Stimulated activated CD4-positive, alpha-beta T cell treated with anti-CD3 and anti-CD28 coated beads, Interleukin-12 subunit alpha, Interleukin-12 subunit beta, amount 100 ng/mL, for 4 hours (primary cell): ENCODE data around the gene EBNA1BP2.
"Not testable (repeated sequence)": the region's sequence is repeated elsewhere in the genome, so short reads cannot be mapped to it uniquely, and the experiment has no call there.

Experiments used
- DNase-seq: peaks from one replicate; pipeline ENCODE4 v3.0.0-alpha.2; 2020

Gene EBNA1BP2

GRCh38 chr1:43171312-43171875, 696 bp downstream of the EBNA1BP2 start:
- DNase-seq: no peak

DNA sequence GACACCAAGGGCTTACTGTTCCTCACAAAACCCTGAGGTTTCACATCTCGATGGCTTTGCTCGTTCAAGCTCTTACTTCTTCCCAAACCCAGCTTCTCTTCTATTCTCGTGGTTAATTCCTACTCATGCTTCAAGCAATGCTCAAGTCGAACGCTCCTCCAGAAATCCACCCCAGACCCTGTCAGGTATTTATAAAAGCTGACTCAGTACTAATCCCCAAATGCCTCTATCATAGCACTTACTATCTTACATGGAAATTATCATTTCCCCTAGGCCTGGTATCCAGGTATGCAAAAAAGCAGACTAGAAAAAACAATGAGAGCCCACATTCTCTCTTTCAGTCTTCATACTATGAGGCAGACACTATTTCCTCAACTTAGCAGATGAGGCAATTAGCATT, 6.3 kb downstream of the EBNA1BP2 start:
- DNase-seq: no peak

- no peak for DNase-seq
Observed at GRCh38 chr1:43165162-43165561, 6.9 kb downstream of the EBNA1BP2 start.

DNA sequence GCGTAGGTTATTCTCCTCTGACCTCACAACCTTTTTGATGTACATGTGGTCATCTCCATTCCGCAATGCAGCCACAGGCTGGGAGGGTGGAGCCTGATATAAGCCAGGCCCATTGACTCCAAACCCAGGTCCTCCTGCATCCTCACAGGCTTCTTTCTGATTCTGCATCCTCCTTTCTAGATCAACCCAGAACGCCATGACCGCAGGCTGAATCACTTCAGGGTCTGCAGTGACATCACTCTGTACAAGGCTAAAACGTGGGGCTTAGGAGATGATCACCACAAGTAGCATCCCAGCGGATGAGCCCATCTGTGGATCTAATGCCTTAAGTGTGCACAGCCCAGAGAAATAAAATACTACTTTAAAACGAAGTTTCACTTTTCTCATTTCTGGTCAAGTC, 16.1 kb downstream of the EBNA1BP2 start:
- no peak for DNase-seq

GRCh38 chr1:43153443-43153842, 18.6 kb downstream of the EBNA1BP2 start:
- no peak for DNase-seq

- DNase-seq: no peak
Observed at GRCh38 chr1:43152866-43153265, 19.2 kb downstream of the EBNA1BP2 start.

GRCh38 chr1:43149889-43150288, 22.2 kb downstream of the EBNA1BP2 start:
- no peak for DNase-seq

- peak; percentile 25 for DNase-seq
Observed at GRCh38 chr1:43147625-43148327, 24.3 kb downstream of the EBNA1BP2 start.

GRCh38 chr1:43144237-43144636, 27.9 kb downstream of the EBNA1BP2 start:
- no peak for DNase-seq

DNA sequence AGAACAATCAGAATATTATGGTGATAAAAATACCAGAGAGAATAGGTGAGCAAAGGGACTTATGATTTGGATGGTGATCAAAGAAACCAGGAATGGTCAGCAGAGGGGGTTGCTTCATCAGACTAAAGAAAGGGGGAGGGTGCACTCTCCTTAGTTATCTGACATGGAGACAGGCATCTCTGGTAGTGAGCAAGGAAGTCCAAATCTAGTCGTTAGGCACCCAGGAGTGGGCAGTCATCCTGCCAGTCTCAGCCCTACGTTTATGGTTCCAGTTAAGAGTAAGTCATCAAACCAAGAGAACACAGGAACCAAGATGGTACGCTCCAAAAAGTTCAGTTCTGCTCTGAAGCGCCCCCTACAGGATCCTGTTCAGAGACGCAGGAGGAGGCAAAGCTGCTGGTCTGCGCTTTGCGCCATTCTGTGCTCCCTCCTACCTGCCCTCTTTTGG, 28.6 kb downstream of the EBNA1BP2 start:
- no peak for DNase-seq

DNA sequence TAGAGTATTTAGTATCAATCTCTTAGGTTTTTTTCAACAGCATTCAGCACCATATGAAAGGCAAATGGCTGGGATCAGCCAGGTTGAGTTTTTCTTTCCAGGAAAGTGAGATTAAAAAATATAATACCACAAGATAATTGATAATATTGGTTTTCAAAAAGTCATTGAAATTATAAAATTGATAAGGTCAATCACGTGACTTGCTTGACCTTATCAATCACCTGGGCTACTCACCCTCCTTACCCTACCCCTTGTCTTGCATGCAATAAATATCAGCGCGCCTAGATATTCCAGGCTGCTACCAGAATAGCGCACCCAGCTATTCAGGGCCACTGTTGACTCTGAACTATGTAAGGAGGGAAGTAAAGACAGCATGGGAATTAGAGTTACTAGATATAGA, 31.5 kb downstream of the EBNA1BP2 start:
- DNase-seq: no peak

DNA sequence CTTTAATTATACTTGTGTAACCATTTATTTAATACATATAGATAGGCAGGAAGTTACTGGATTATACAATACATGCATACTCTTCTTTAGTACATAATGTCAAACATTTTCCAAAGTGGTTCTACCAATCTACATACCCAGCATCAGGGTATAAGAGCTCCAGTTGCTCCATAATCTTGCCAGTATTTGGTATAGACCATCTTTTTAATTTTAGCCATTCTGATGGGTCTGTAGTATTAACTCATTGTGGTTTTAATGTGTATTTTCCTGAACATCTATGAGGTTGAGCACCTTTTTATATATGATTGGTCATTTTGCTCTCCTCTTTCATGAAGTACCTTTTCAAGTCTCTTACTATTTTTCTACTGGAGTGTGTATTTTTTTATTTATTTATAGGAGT, 32.1 kb downstream of the EBNA1BP2 start:
- no peak for DNase-seq

- DNase-seq: not testable (repeated sequence)
Observed at GRCh38 chr1:43139295-43139694, 32.8 kb downstream of the EBNA1BP2 start.

GRCh38 chr1:43137445-43138052, 34.5 kb downstream of the EBNA1BP2 start:
- no peak for DNase-seq

- no peak for DNase-seq
Observed at GRCh38 chr1:43135857-43136781, 36.0 kb downstream of the EBNA1BP2 start.

DNA sequence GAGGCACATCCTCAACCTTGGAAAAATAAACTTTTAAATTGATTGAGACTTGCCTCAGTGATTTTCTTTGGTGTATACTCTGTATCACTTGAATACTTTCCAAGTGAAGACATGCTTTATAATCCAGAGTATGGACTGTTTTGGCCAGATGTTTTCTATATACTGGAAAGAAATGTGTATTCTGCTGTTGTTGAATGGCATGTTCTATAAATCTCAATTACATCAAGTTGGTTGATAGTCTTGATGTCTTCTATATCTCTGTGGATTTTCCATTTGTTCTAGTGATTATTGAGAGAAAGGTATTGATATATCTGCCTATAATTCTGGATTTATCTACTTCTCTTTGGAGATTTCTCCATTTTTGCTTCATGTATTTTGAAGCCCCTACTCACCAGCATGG, 37.5 kb downstream of the EBNA1BP2 start:
- no peak for DNase-seq

- DNase-seq: no peak
Observed at GRCh38 chr1:43134068-43134467, 38.0 kb downstream of the EBNA1BP2 start.

DNA sequence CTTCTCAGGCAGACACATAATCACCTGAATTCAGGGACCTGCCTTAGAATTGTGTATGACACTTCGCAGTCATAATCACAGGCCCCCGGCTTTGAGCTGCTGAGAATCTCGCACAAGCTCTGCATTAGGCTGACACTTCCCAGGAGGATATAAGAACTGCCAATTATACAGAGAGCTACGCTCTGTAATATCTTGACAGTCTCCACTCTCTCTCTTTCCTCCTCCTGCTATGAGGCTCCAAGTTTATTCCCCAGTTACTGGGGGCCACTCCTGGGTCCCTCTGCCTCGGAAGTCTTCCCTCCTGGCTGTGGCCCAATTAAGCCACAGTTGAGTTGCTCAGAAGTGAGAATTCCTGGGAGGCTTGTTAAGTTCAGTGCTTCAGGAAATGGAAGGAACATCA, 42.7 kb downstream of the EBNA1BP2 start:
- DNase-seq: no peak

- no peak for DNase-seq
Observed at GRCh38 chr1:43128816-43129215, 43.3 kb downstream of the EBNA1BP2 start.

DNA sequence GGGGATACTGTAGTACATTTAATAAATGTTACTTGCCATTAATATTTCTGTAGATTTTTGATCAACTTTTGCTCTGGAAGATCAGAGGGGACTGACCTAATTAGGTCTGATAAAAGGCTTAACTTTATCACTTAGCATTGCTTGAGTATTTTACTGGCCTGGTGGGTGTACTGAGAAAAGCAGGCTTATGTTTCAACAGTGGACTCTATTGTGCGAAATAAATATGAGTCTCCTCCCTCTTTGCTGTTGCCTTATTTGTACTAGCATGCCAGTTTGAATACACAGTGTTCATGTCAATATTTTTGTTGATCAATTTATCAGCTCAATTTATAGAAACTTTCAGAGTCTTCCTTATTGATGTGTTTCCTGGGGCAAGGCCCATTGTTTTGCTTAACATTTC, 49.1 kb downstream of the EBNA1BP2 start:
- no peak for DNase-seq

DNA sequence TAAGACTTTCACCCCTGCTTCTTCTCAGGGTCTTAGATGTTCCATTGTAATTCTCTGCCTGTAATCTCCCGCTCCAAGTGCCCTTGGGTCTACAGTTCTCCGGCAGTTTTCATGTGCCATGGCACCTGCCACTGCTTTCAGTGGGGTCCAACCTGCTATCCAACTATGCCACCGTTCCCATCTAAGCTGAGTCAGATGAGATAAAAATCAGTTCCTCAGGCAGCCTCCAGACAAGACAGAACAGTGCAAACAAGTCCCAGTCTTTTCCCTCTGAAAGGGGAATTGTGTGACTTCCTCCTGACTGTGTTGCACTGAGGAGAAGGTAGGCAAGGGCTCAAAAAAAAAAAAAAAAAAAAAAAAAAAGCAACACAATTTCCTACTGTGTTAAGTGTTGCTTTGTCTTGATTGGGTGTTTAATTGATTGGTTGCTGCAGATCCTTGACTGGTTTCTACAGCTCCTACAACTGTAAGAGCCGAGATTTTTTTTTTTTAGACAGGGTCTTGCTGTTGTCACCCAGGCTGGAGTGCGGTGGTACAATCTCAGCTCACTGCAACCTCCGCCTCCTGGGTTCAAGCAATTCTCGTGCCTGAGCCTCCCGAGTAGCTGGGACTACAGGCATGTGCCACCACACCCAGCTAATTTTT, 50.7 kb downstream of the EBNA1BP2 start:
- no peak for DNase-seq

- DNase-seq: not testable (repeated sequence)
Observed at GRCh38 chr1:43119928-43120586, 52.0 kb downstream of the EBNA1BP2 start.
